SK-N-SH (cell line): ENCODE data around the gene RFK. TPM values are rescaled to one million over a fixed set of nuclear protein-coding genes. Genes with fewer than 3 reads are reported as not detected.

Experiments used
- CTCF ChIA-PET: fragments of 300-600, 350-600 bp; formaldehyde crosslinking; extraction: SDS; loops from one replicate; lab custom pipeline; 2021; lab: Yijun Ruan, JAX
- POLR2A ChIA-PET: fragments of 350-600 bp; sonication (Branson Sonifier 250); formaldehyde crosslinking; extraction: SDS; loops from one replicate; lab custom pipeline; 2020; ENCODE audit warnings: antibody characterized with exemption, inconsistent platforms; lab: Yijun Ruan, JAX
- DNase-seq: peaks from one replicate; pipeline ENCODE4 v3.0.0; 2012
- H2AFZ ChIP-seq: fragments of 200-600 bp; sonication (generic); 2 replicates; pipeline ENCODE4 v1.8.1; 2016; ENCODE audit warnings: antibody characterized with exemption, mild to moderate bottlenecking, low read depth
- H3F3A ChIP-seq: fragments of 200-600 bp; sonication (generic); replicated peaks from 2 replicates; pipeline ENCODE3; 2016; ENCODE audit warnings: antibody characterized with exemption, mild to moderate bottlenecking; ENCODE audit not compliant: insufficient read depth
- H3K27ac ChIP-seq, 2 experiments: fragments of 200-500 bp in 1 of 2; fragments of 200-600 bp in 1 of 2; sonication (Bioruptor generic) in 1 of 2; sonication (generic), shearing (Covaris generic) in 1 of 2; 2 replicates each; pipeline versions ENCODE4 v1.5.1 to v1.6.1; 2014 to 2016; ENCODE audit warnings: low read depth in 2 of 2, inconsistent platforms in 1 of 2, low read length in 1 of 2, mild to moderate bottlenecking in 1 of 2, mixed read lengths in 1 of 2
- H3K27me3 ChIP-seq: fragments of 200-600 bp; sonication (generic), shearing (Covaris generic); 2 replicates; pipeline ENCODE4 v1.6.1; 2016; ENCODE audit warnings: mixed run types; ENCODE audit not compliant: insufficient read depth
- H3K36me3 ChIP-seq, 2 experiments: fragments of 200-500 bp in 1 of 2; fragments of 200-600 bp in 1 of 2; sonication (Bioruptor generic) in 1 of 2; sonication (generic) in 1 of 2; replicated peaks in 1 of 2; 2 replicates each; pipeline versions ENCODE3 to v1.5.1; 2014 to 2016; ENCODE audit warnings: low read length in 1 of 2, mild to moderate bottlenecking in 1 of 2; ENCODE audit not compliant: insufficient read depth in 2 of 2, control insufficient read depth in 1 of 2
- H3K4me1 ChIP-seq, 2 experiments: fragments of 200-500 bp in 1 of 2; fragments of 200-600 bp in 1 of 2; sonication (Bioruptor generic) in 1 of 2; sonication (generic), shearing (Covaris generic) in 1 of 2; 2 replicates each; pipeline versions ENCODE4 v1.5.1 to v1.6.1; 2014 to 2016; ENCODE audit warnings: low read depth in 1 of 2, low read length in 1 of 2, mixed run types in 1 of 2; ENCODE audit not compliant: insufficient read depth in 2 of 2, control insufficient read depth in 1 of 2
- H3K4me2 ChIP-seq: fragments of 200-600 bp; sonication (generic), shearing (Covaris generic); 2 replicates; pipeline ENCODE4 v1.6.1; 2017; ENCODE audit warnings: mixed run types
- H3K4me3 ChIP-seq, 2 experiments: fragments of 200-500 bp in 1 of 2; fragments of 200-600 bp in 1 of 2; sonication (Bioruptor generic) in 1 of 2; sonication (generic), shearing (Covaris generic) in 1 of 2; 2 replicates each; pipeline versions ENCODE4 v1.5.1 to v1.8.1; 2014 to 2016; ENCODE audit warnings: low read depth in 2 of 2, inconsistent platforms in 1 of 2, low read length in 1 of 2, mild to moderate bottlenecking in 1 of 2, mixed read lengths in 1 of 2, moderate library complexity in 1 of 2
- H3K79me2 ChIP-seq: fragments of 200-600 bp; sonication (generic); 2 replicates; pipeline ENCODE4 v1.8.1; 2017; ENCODE audit warnings: mild to moderate bottlenecking; ENCODE audit not compliant: insufficient read depth
- H3K9ac ChIP-seq: fragments of 200-600 bp; sonication (generic); 2 replicates; pipeline ENCODE4 v1.6.1; 2017; ENCODE audit warnings: mixed run types
- H3K9me2 ChIP-seq: fragments of 200-600 bp; sonication (generic); 2 replicates; pipeline ENCODE4 v1.6.1; 2017; ENCODE audit warnings: mixed run types
- H3K9me3 ChIP-seq: fragments of 200-600 bp; sonication (generic); 2 replicates; pipeline ENCODE4 v1.6.1; 2017; ENCODE audit warnings: mixed run types, mild to moderate bottlenecking, moderate library complexity
- H4K20me1 ChIP-seq: fragments of 200-600 bp; sonication (generic); 2 replicates; pipeline ENCODE4 v1.6.1; 2017; ENCODE audit warnings: mild to moderate bottlenecking, mixed run types; ENCODE audit not compliant: insufficient read depth
- EP300 ChIP-seq, 2 experiments: IDR thresholded peaks; 2 replicates each; pipeline versions ENCODE4 v1.4.0 to v1.6.1; 2012; ENCODE audit warnings: borderline replicate concordance in 1 of 2, low read depth in 1 of 2, low read length in 1 of 2
- EZH2phosphoT487 ChIP-seq: fragments of 200-600 bp; sonication (generic); IDR thresholded peaks from 2 replicates; pipeline ENCODE4 v1.6.1; 2017; ENCODE audit warnings: low read depth, mixed run types, mild to moderate bottlenecking, antibody characterized with exemption, moderate library complexity, borderline replicate concordance
- FOSL2 ChIP-seq: IDR thresholded peaks from 2 replicates; pipeline ENCODE4 v1.4.0; 2012; ENCODE audit warnings: low read depth, mild to moderate bottlenecking, moderate library complexity, borderline replicate concordance
- FOXJ3 ChIP-seq: sonication (generic); formaldehyde crosslinking; IDR thresholded peaks from 2 replicates; pipeline ENCODE4 v1.5.1; 2020; ENCODE audit warnings: mild to moderate bottlenecking, missing genetic modification reagents
- MXI1 ChIP-seq: IDR thresholded peaks from 2 replicates; pipeline ENCODE4 v1.6.1; 2012; ENCODE audit warnings: mild to moderate bottlenecking, low read depth, low read length, improper control_type of control experiment
- RAD21 ChIP-seq: IDR thresholded peaks from 2 replicates; pipeline ENCODE4 v1.6.1; 2012; ENCODE audit warnings: mild to moderate bottlenecking, low read length
- TAF1 ChIP-seq: IDR thresholded peaks from 2 replicates; pipeline ENCODE4 v1.6.1; 2012; ENCODE audit warnings: low read depth, mild to moderate bottlenecking, low read length, moderate library complexity, borderline replicate concordance
- TEAD4 ChIP-seq: IDR thresholded peaks from 2 replicates; pipeline ENCODE4 v1.4.0; 2012; ENCODE audit warnings: mild to moderate bottlenecking, borderline replicate concordance; ENCODE audit not compliant: insufficient read depth
- WGBS: methylation state at CpG from one replicate; pipeline ENCODE4 v1.1.6; 2017; ENCODE audit warnings: low lambda C conversion rate; 5-methylcytosine and 5-hydroxymethylcytosine counted together
- polyA plus RNA-seq, 3 experiments: library from polyadenylated mRNA; depleted of rRNA; stranded (reverse); fragments of >200 nt; gene quantifications; 2 replicates each; pipeline ENCODE4 v1.2.3, GENCODE V29; 2012
- TF ChIP-seq, protein P1 (sequence below): IDR thresholded peaks from 2 replicates; pipeline ENCODE4 v1.6.1; 2012; ENCODE audit warnings: mild to moderate bottlenecking, low read depth, low read length, moderate library complexity

RFK gene
- polyA plus RNA-seq, 1 of the 3 experiments (the other 2 are of a cell fraction), result 7.2 TPM

DNA sequence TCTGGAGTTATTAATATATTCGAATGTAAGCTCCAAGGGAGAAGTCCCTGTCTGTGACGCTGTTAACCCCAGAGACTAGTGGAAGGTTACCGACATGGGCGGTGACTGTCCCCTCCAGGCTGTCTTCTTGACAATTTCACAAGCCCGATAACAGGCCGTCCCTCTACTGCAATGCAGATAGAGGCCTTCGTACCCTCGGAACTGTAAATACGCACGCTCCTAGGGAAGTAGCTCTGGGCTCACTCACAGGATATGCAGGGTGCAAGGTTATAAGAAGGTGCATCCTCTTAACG lies 680 bp upstream of the RFK start:
- peaks cover 5% of the 10 kb centered on the region in 2 experiments; a peak in 1 of 4 replicates for H3K4me1 ChIP-seq
- no peaks in the 10 kb centered on the region for H3K9me2 ChIP-seq
- H3K27ac ChIP-seq, result peak overlapping the region; percentile 94
- peaks cover 13% of the 10 kb centered on the region for H3F3A ChIP-seq
- peak overlapping the region; percentile 97 for H2AFZ ChIP-seq
- H3K9ac ChIP-seq, result peak overlapping the region; percentile 98
- H3K4me2 ChIP-seq, result peak overlapping the region; percentile 93
- no peaks in the 10 kb centered on the region for H4K20me1 ChIP-seq
- POLR2A ChIA-PET, result interaction anchor here (1.3 kb wide), 1 partner anchor 25 kb away, joined by 4 read pairs; no protein-coding TSS in a partner anchor
- H3K79me2 ChIP-seq, result peaks cover 28% of the 10 kb centered on the region
- no peak for TF ChIP-seq FOSL2
- TF ChIP-seq TEAD4, result no peak
- peak in 1 of 2 experiments; percentile 6; a peak in 1 of 4 replicates for TF ChIP-seq EP300 (IDR thresholded peaks at IDR 0.05; ENCODE audit: borderline replicate concordance in 1 of 2, low read depth in 1 of 2, low read length in 1 of 2)
- TF ChIP-seq MXI1, result peak; percentile 35; the same call in 1 of the 2 replicates
- TF ChIP-seq, all 33 proteins: peak for 2
- 6% methylated on average over 11 of the region's 11 CpGs for WGBS
- H3K36me3 ChIP-seq, result peaks cover 0 to 12% of the 10 kb centered on the region in 2 experiments
- DNase-seq, result peak; percentile 70
- H3K27me3 ChIP-seq, result no peaks in the 10 kb centered on the region
- no peaks in the 10 kb centered on the region for H3K9me3 ChIP-seq
- H3K4me3 ChIP-seq, result peak overlapping the region; percentile 84
- CTCF ChIA-PET, result interaction anchor here (0.9 to 1.8 kb wide), 3 partner anchors 11 to 16 kb away, joined by 3 to 7 read pairs (median 6); no protein-coding TSS in a partner anchor

- ChIA-PET POLR2A (no interaction called here), CTCF (no interaction called here)
- 94% methylated on average over 1 of the region's 1 CpG for WGBS
- H3K4me1 ChIP-seq, result peaks cover 5% of the 10 kb centered on the region in 2 experiments; a peak in 1 of 4 replicates
- no peaks in the 10 kb centered on the region for H3K9me2 ChIP-seq
- no peak for DNase-seq
- H3K4me2 ChIP-seq, result no peak overlapping the region
- peaks cover 17 to 31% of the 10 kb centered on the region in 2 experiments for H3K36me3 ChIP-seq
- no peaks in the 10 kb centered on the region for H4K20me1 ChIP-seq
- no peaks in the 10 kb centered on the region for H3K9me3 ChIP-seq
- H2AFZ ChIP-seq, result no peak overlapping the region
- H3K4me3 ChIP-seq, result no peak overlapping the region
- TF ChIP-seq TAF1 (no peak), FOXJ3 (CRISPR knock-in tag) (no peak), MXI1 (no peak), EZH2phosphoT487 (no peak), RAD21 (no peak)
- TF ChIP-seq, protein P1, sequence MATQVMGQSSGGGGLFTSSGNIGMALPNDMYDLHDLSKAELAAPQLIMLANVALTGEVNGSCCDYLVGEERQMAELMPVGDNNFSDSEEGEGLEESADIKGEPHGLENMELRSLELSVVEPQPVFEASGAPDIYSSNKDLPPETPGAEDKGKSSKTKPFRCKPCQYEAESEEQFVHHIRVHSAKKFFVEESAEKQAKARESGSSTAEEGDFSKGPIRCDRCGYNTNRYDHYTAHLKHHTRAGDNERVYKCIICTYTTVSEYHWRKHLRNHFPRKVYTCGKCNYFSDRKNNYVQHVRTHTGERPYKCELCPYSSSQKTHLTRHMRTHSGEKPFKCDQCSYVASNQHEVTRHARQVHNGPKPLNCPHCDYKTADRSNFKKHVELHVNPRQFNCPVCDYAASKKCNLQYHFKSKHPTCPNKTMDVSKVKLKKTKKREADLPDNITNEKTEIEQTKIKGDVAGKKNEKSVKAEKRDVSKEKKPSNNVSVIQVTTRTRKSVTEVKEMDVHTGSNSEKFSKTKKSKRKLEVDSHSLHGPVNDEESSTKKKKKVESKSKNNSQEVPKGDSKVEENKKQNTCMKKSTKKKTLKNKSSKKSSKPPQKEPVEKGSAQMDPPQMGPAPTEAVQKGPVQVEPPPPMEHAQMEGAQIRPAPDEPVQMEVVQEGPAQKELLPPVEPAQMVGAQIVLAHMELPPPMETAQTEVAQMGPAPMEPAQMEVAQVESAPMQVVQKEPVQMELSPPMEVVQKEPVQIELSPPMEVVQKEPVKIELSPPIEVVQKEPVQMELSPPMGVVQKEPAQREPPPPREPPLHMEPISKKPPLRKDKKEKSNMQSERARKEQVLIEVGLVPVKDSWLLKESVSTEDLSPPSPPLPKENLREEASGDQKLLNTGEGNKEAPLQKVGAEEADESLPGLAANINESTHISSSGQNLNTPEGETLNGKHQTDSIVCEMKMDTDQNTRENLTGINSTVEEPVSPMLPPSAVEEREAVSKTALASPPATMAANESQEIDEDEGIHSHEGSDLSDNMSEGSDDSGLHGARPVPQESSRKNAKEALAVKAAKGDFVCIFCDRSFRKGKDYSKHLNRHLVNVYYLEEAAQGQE, result no peak
- peaks cover 13% of the 10 kb centered on the region for H3F3A ChIP-seq
- H3K27ac ChIP-seq, result no peak overlapping the region
- no peak overlapping the region for H3K9ac ChIP-seq
- no peaks in the 10 kb centered on the region for H3K27me3 ChIP-seq
- H3K79me2 ChIP-seq, result peaks cover 28% of the 10 kb centered on the region
Measured at GRCh38 chr9:76390656-76391055, 3.6 kb downstream of the RFK start.
